HCT116 (cell line): ENCODE measurements around the gene DNAJA2. TPM values are rescaled to one million over a fixed set of nuclear protein-coding genes. Genes with fewer than 3 reads are reported as not detected.

Experiments
- ATAC-seq: fragments of 200-7000 bp; cut with Tn5 transposase; 2 replicates; pipeline ENCODE4 v1.9.1; 2020; ENCODE audit warnings: mild to moderate bottlenecking, moderate library complexity
- BruUV-seq: library from RNA; stranded (reverse); fragments of 400-500 nt; replicated peaks from 2 replicates; lab custom pipeline; 2021; lab: Mats Ljungman, UMichigan
- CTCF ChIA-PET: fragments of 300-600 bp; sonication (Branson Sonifier 250); formaldehyde crosslinking; loops from one replicate; lab custom pipeline; 2021; ENCODE audit warnings: antibody characterized with exemption; lab: Charles Lee
- POLR2A ChIA-PET: fragments of 300-600, 350-600 bp; sonication (Branson Sonifier 250); formaldehyde crosslinking; loops from one replicate; lab custom pipeline; 2021; ENCODE audit warnings: antibody characterized with exemption; lab: Charles Lee
- RAD21 ChIA-PET, 2 experiments: fragments of 300-600 bp; sonication (Branson Sonifier 250); formaldehyde crosslinking; loops; one replicate each; lab custom pipeline; 2023; ENCODE audit warnings: low total read pairs in 2 of 2; ENCODE audit not compliant: uncharacterized antibody in 2 of 2, unreplicated experiment in 2 of 2, low non-redundant PET in 1 of 2; lab: Charles Lee
- DNase-seq: peaks from one replicate; pipeline ENCODE4 v3.0.0-alpha.2; 2010; ENCODE audit warnings: low read depth, low spot score
- H2AFZ ChIP-seq: fragments of 200-600 bp; shearing (Covaris generic), sonication (generic); 2 replicates; pipeline ENCODE4 v1.6.1; 2017; ENCODE audit warnings: low read depth, mixed run types, mixed read lengths, antibody characterized with exemption, low read length; ENCODE audit not compliant: poor library complexity, severe bottlenecking
- H3K27ac ChIP-seq: 2 replicates; pipeline ENCODE4 v1.5.1; 2012; ENCODE audit warnings: low read depth, low read length
- H3K27me3 ChIP-seq: fragments of 200-600 bp; sonication (generic); 2 replicates; pipeline ENCODE4 v1.6.1; 2016; ENCODE audit warnings: mixed run types, low read length, mixed read lengths; ENCODE audit not compliant: insufficient read depth
- H3K36me3 ChIP-seq, 2 experiments: fragments of 200-500 bp in 1 of 2; fragments of 200-600 bp in 1 of 2; sonication (Bioruptor generic) in 1 of 2; sonication (generic) in 1 of 2; 2 replicates each; pipeline versions ENCODE4 v1.5.1 to v1.6.1; 2014 to 2016; ENCODE audit warnings: low read length in 2 of 2, inconsistent platforms in 1 of 2, mixed read lengths in 1 of 2, mixed run types in 1 of 2; ENCODE audit not compliant: insufficient read depth in 2 of 2, control insufficient read depth in 1 of 2
- H3K4me1 ChIP-seq, 2 experiments: fragments of 200-600 bp in 1 of 2; sonication (generic) in 1 of 2; 2 replicates each; pipeline versions ENCODE4 v1.5.1 to v1.6.1; 2012 to 2017; ENCODE audit warnings: low read length in 2 of 2, inconsistent platforms in 1 of 2, mild to moderate bottlenecking in 1 of 2, mixed read lengths in 1 of 2, mixed run types in 1 of 2, moderate library complexity in 1 of 2; ENCODE audit not compliant: insufficient read depth in 2 of 2, control insufficient read depth in 1 of 2
- H3K4me2 ChIP-seq: fragments of 200-600 bp; sonication (generic); 2 replicates; pipeline ENCODE4 v1.6.1; 2017; ENCODE audit warnings: mixed run types, low read length, mixed read lengths
- H3K4me3 ChIP-seq, 2 experiments: fragments of 200-600 bp in 1 of 2; sonication (generic) in 1 of 2; replicated peaks in 1 of 2; 2 replicates each; pipeline ENCODE4 v1.5.1; 2011 to 2016; ENCODE audit warnings: low read length in 2 of 2, control low read depth in 1 of 2, low read depth in 1 of 2, mild to moderate bottlenecking in 1 of 2, mixed read lengths in 1 of 2, mixed run types in 1 of 2
- H3K79me2 ChIP-seq: fragments of 200-600 bp; sonication (generic); 2 replicates; pipeline ENCODE4 v1.6.1; 2017; ENCODE audit warnings: mild to moderate bottlenecking, mixed run types, low read length, moderate library complexity, mixed read lengths; ENCODE audit not compliant: insufficient read depth
- H3K9ac ChIP-seq: fragments of 200-600 bp; sonication (generic); 2 replicates; pipeline ENCODE4 v1.6.1; 2016; ENCODE audit warnings: low read length, mixed read lengths
- H3K9me2 ChIP-seq: fragments of 200-600 bp; sonication (generic), shearing (Covaris generic); 2 replicates; pipeline ENCODE4 v1.6.1; 2017; ENCODE audit warnings: mixed run types, mild to moderate bottlenecking, moderate library complexity; ENCODE audit not compliant: insufficient read depth
- H3K9me3 ChIP-seq, 2 experiments: fragments of 200-500 bp in 1 of 2; fragments of 200-600 bp in 1 of 2; sonication (Bioruptor generic) in 1 of 2; sonication (generic) in 1 of 2; 2 replicates each; pipeline ENCODE4 v1.6.1; 2014 to 2017; ENCODE audit warnings: low read length in 2 of 2, mixed read lengths in 2 of 2, inconsistent platforms in 1 of 2, low read depth in 1 of 2, mild to moderate bottlenecking in 1 of 2, mixed run types in 1 of 2, moderate library complexity in 1 of 2; ENCODE audit not compliant: control insufficient read depth in 1 of 2, insufficient read depth in 1 of 2
- H4K20me1 ChIP-seq: fragments of 200-600 bp; sonication (generic), shearing (Covaris generic); 2 replicates; pipeline ENCODE4 v1.6.1; 2017; ENCODE audit warnings: mixed run types, mild to moderate bottlenecking, moderate library complexity; ENCODE audit not compliant: insufficient read depth
- ATF3 ChIP-seq: IDR thresholded peaks from 2 replicates; pipeline ENCODE4 v1.6.1; 2012
- CEBPB ChIP-seq: IDR thresholded peaks from 2 replicates; pipeline ENCODE4 v1.6.1; 2012; ENCODE audit warnings: low read depth
- EGR1 ChIP-seq: IDR thresholded peaks from 2 replicates; pipeline ENCODE4 v1.6.1; 2012; ENCODE audit warnings: low read depth
- ELF1 ChIP-seq: IDR thresholded peaks from 2 replicates; pipeline ENCODE4 v1.6.1; 2012; ENCODE audit warnings: low read depth, borderline replicate concordance
- EZH2 ChIP-seq: fragments of 200-600 bp; sonication (generic); IDR thresholded peaks from 2 replicates; pipeline ENCODE4 v1.6.1; 2017; ENCODE audit warnings: antibody characterized with exemption, mixed run types
- EZH2phosphoT487 ChIP-seq: fragments of 200-600 bp; IDR thresholded peaks from 2 replicates; pipeline ENCODE4 v1.6.1; 2018; ENCODE audit warnings: antibody characterized with exemption, borderline replicate concordance
- POLR2A ChIP-seq: IDR thresholded peaks from 2 replicates; pipeline ENCODE4 v1.7.0; 2011; ENCODE audit warnings: borderline replicate concordance; ENCODE audit not compliant: insufficient read depth, insufficient read length; ENCODE audit errors: extremely low read depth
- RAD21 ChIP-seq: IDR thresholded peaks from 2 replicates; pipeline ENCODE4 v1.6.1; 2012; ENCODE audit warnings: low read depth, mild to moderate bottlenecking
- REST ChIP-seq: IDR thresholded peaks from 2 replicates; pipeline ENCODE4 v1.6.1; 2012; ENCODE audit warnings: low read depth
- SRF ChIP-seq: IDR thresholded peaks from 2 replicates; pipeline ENCODE4 v1.6.1; 2012; ENCODE audit warnings: low read depth
- TCF7L2 ChIP-seq: IDR thresholded peaks from 2 replicates; pipeline ENCODE4 v1.7.0; 2011; ENCODE audit warnings: borderline replicate concordance, inconsistent platforms; ENCODE audit not compliant: insufficient read depth, insufficient read length; ENCODE audit errors: extremely low read depth
- YY1 ChIP-seq: IDR thresholded peaks from 2 replicates; pipeline ENCODE4 v1.6.1; 2011; ENCODE audit warnings: low read length, low read depth, moderate library complexity, mild to moderate bottlenecking; ENCODE audit not compliant: insufficient replicate concordance; ENCODE audit errors: extremely low read depth
- ZBTB33 ChIP-seq: IDR thresholded peaks from 2 replicates; pipeline ENCODE4 v1.6.1; 2011; ENCODE audit warnings: mild to moderate bottlenecking, low read length, moderate library complexity; ENCODE audit not compliant: insufficient replicate concordance; ENCODE audit errors: extremely low read depth
- ZFX ChIP-seq: fragments of 450-650 bp; IDR thresholded peaks from 2 replicates; pipeline ENCODE4 v1.6.1; 2017
- ZNF274 ChIP-seq: fragments of 200-500 bp; sonication (Bioruptor generic); IDR thresholded peaks from 2 replicates; pipeline ENCODE4 v1.6.1; 2014; ENCODE audit warnings: mild to moderate bottlenecking, low read depth, low read length, inconsistent platforms
- intact Hi-C: fragments of 100-400 bp; cut with micrococcal nuclease; formaldehyde crosslinking; loops from 2 replicates; pipeline ENCODE4 v1.10.0; 2022
- total RNA-seq: library from RNA; stranded (reverse); gene quantifications from one replicate; pipeline ENCODE4 v1.2.1, GENCODE V29; 2021; ENCODE audit not compliant: unreplicated experiment

The DNAJA2 gene
- total RNA-seq, 1 experiment from 2014 or later: 68.2 TPM

- Histone ChIP-seq H2AFZ (no peak overlapping the region), H3K4me1 (peaks cover 2 to 10% of the 10 kb centered on the region in 2 experiments; a peak in 2 of 4 replicates), H3K9ac (no peak overlapping the region), H3K79me2 (no peaks in the 10 kb centered on the region), H3K9me2 (no peaks in the 10 kb centered on the region), H4K20me1 (no peaks in the 10 kb centered on the region), H3K36me3 (peaks cover 0 to 13% of the 10 kb centered on the region in 2 experiments; a peak in 2 of 4 replicates), H3K9me3 (no peaks in the 10 kb centered on the region), H3K27me3 (no peaks in the 10 kb centered on the region), H3K4me2 (no peak overlapping the region), H3K27ac (no peak overlapping the region), H3K4me3 (no peak overlapping the region)
- POLR2A ChIA-PET: no interaction called here
- CTCF ChIA-PET: interaction anchor here (1.5 kb wide), 1 partner anchor 61 kb away, joined by 8 read pairs; no protein-coding TSS in a partner anchor
- RAD21 ChIA-PET: no interaction called here
- ATAC-seq: no peak
- DNase-seq: no peak
- BruUV-seq: no TSS peak
- no peak for TF ChIP-seq ZBTB33
- TF ChIP-seq ZFX: no peak
- TF ChIP-seq EZH2: no peak
- TF ChIP-seq SRF: no peak
- TF ChIP-seq ATF3: no peak
- TF ChIP-seq POLR2A: no peak
- TF ChIP-seq EGR1: no peak
- intact Hi-C loops: no loop called here
Measured at GRCh38 chr16:46914556-46915201, 58.8 kb downstream of the DNAJA2 start.

- Histone ChIP-seq H3K79me2 (no peaks in the 10 kb centered on the region), H3K4me3 (no peak overlapping the region), H3K9me3 (no peaks in the 10 kb centered on the region), H3K4me2 (no peak overlapping the region), H3K27ac (no peak overlapping the region), H4K20me1 (no peaks in the 10 kb centered on the region), H3K9me2 (no peaks in the 10 kb centered on the region), H3K4me1 (no peaks in the 10 kb centered on the region), H3K9ac (no peak overlapping the region), H3K36me3 (peaks cover 0 to 15% of the 10 kb centered on the region in 2 experiments; a peak in 2 of 4 replicates), H2AFZ (no peak overlapping the region), H3K27me3 (no peaks in the 10 kb centered on the region)
- intact Hi-C loops: no loop called here
- ChIA-PET RAD21 (no interaction called here), CTCF (interaction anchor here (1.9 kb wide), 1 partner anchor 54 kb away, joined by 6 read pairs; no protein-coding TSS in a partner anchor), POLR2A (no interaction called here)
- no peak for DNase-seq
- no TSS peak for BruUV-seq
- no peak for ATAC-seq
- TF ChIP-seq EZH2phosphoT487 (no peak), RAD21 (no peak), TCF7L2 (no peak), ZNF274 (no peak), REST (no peak), ELF1 (no peak), CEBPB (no peak), YY1 (no peak)
Measured at GRCh38 chr16:46911650-46912049, 61.8 kb downstream of the DNAJA2 start.
